MCF 10A (cell line): ENCODE measurements around the gene ALB. TPM values are rescaled to one million over a fixed set of nuclear protein-coding genes. Genes with fewer than 3 reads are reported as not detected.

Experiments
- BruUV-seq: library from RNA; stranded (reverse); fragments of 400-500 nt; replicated peaks from 2 replicates; lab custom pipeline; 2021; lab: Mats Ljungman, UMichigan
- CTCF ChIA-PET: fragments of 300-600 bp; sonication (Branson Sonifier 250); formaldehyde crosslinking; extraction: SDS; loops from one replicate; lab custom pipeline; 2021; ENCODE audit warnings: antibody characterized with exemption, inconsistent platforms; lab: Yijun Ruan, JAX
- POLR2A ChIA-PET: fragments of 300-600, 350-650 bp; sonication (Branson Sonifier 250); formaldehyde crosslinking; extraction: SDS; loops from one replicate; lab custom pipeline; 2020; ENCODE audit warnings: antibody characterized with exemption, inconsistent platforms; lab: Yijun Ruan, JAX
- DNase-seq: peaks from one replicate; pipeline ENCODE4 v3.0.0-alpha.2; 2018; ENCODE audit not compliant: unreplicated experiment
- H3K27ac Mint-ChIP-seq: one replicate; pipeline ENCODE4 v1.8.0; 2022; ENCODE audit warnings: mild to moderate bottlenecking, low read depth, mixed read lengths; ENCODE audit not compliant: unreplicated experiment
- H3K27me3 Mint-ChIP-seq: one replicate; pipeline ENCODE4 v1.8.0; 2022; ENCODE audit warnings: mixed read lengths; ENCODE audit not compliant: insufficient read depth, unreplicated experiment
- H3K36me3 Mint-ChIP-seq: one replicate; pipeline ENCODE4 v1.8.0; 2022; ENCODE audit warnings: mild to moderate bottlenecking, moderate library complexity, mixed read lengths; ENCODE audit not compliant: insufficient read depth, unreplicated experiment
- H3K4me1 Mint-ChIP-seq: one replicate; pipeline ENCODE4 v1.8.0; 2022; ENCODE audit warnings: mixed read lengths; ENCODE audit not compliant: insufficient read depth, unreplicated experiment
- H3K4me3 Mint-ChIP-seq: one replicate; pipeline ENCODE4 v1.8.0; 2022; ENCODE audit warnings: mild to moderate bottlenecking, moderate library complexity, mixed read lengths; ENCODE audit not compliant: unreplicated experiment
- H3K9me3 Mint-ChIP-seq: one replicate; pipeline ENCODE4 v1.8.0; 2022; ENCODE audit warnings: mixed read lengths; ENCODE audit not compliant: unreplicated experiment
- intact Hi-C: fragments of 100-400 bp; cut with micrococcal nuclease; formaldehyde crosslinking; loops from 2 replicates; pipeline ENCODE4 v1.14.1; 2022
- total RNA-seq: library from RNA; stranded (reverse); gene quantifications from 2 replicates; pipeline ENCODE4 v1.2.3, GENCODE V29; 2022
- TF ChIP-seq, protein P1 (sequence below): fragments of 200-600 bp; IDR thresholded peaks from one replicate; pipeline ENCODE4 v1.8.0; 2022; ENCODE audit warnings: antibody characterized with exemption, mild to moderate bottlenecking; ENCODE audit not compliant: unreplicated experiment

The ALB gene
- total RNA-seq, 1 experiment from 2014 or later, result not detected

DNA sequence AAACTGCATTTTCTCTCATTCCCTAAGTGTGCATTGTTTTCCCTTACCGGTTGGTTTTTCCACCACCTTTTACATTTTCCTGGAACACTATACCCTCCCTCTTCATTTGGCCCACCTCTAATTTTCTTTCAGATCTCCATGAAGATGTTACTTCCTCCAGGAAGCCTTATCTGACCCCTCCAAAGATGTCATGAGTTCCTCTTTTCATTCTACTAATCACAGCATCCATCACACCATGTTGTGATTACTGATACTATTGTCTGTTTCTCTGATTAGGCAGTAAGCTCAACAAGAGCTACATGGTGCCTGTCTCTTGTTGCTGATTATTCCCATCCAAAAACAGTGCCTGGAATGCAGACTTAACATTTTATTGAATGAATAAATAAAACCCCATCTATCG, 29.1 kb downstream of the ALB start:
- DNase-seq, result no peak
- POLR2A ChIA-PET, result interaction anchor here (0.6 kb wide), 1 partner anchor 25 kb away, joined by 3 read pairs; no protein-coding TSS in a partner anchor
- Mint-ChIP-seq H3K4me1 (no peaks in the 10 kb centered on the region), H3K4me3 (no peak overlapping the region), H3K9me3 (no peaks in the 10 kb centered on the region), H3K27me3 (peaks cover 43% of the 10 kb centered on the region), H3K27ac (no peak overlapping the region), H3K36me3 (no peaks in the 10 kb centered on the region)
- intact Hi-C loops, result loop anchor here (5.0 kb wide), 1 partner anchor 91 kb away; no protein-coding TSS in a partner anchor
- BruUV-seq, result no TSS peak
- TF ChIP-seq, protein P1, sequence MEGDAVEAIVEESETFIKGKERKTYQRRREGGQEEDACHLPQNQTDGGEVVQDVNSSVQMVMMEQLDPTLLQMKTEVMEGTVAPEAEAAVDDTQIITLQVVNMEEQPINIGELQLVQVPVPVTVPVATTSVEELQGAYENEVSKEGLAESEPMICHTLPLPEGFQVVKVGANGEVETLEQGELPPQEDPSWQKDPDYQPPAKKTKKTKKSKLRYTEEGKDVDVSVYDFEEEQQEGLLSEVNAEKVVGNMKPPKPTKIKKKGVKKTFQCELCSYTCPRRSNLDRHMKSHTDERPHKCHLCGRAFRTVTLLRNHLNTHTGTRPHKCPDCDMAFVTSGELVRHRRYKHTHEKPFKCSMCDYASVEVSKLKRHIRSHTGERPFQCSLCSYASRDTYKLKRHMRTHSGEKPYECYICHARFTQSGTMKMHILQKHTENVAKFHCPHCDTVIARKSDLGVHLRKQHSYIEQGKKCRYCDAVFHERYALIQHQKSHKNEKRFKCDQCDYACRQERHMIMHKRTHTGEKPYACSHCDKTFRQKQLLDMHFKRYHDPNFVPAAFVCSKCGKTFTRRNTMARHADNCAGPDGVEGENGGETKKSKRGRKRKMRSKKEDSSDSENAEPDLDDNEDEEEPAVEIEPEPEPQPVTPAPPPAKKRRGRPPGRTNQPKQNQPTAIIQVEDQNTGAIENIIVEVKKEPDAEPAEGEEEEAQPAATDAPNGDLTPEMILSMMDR, result no peak
- CTCF ChIA-PET, result interaction anchor here (1.0 to 3.3 kb wide), 5 partner anchors 8 to 107 kb away, joined by 4 to 28 read pairs (median 13); no protein-coding TSS in a partner anchor

DNA sequence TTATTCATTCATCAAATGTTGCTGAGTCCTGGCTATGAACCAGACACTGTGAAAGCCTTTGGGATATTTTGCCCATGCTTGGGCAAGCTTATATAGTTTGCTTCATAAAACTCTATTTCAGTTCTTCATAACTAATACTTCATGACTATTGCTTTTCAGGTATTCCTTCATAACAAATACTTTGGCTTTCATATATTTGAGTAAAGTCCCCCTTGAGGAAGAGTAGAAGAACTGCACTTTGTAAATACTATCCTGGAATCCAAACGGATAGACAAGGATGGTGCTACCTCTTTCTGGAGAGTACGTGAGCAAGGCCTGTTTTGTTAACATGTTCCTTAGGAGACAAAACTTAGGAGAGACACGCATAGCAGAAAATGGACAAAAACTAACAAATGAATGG, 30.2 kb downstream of the ALB start:
- H3K4me3 Mint-ChIP-seq, result no peak overlapping the region
- ChIA-PET CTCF (interaction anchor here (0.6 to 3.0 kb wide), 12 partner anchors 10 to 372 kb away, joined by 3 to 23 read pairs (median 3); no protein-coding TSS in a partner anchor), POLR2A (interaction anchor here (1.0 kb wide), 1 partner anchor 175 kb away, joined by 4 read pairs; no protein-coding TSS in a partner anchor)
- intact Hi-C loops, result loop anchor here (5.0 kb wide), 1 partner anchor 92 kb away; no protein-coding TSS in a partner anchor
- no peaks in the 10 kb centered on the region for H3K9me3 Mint-ChIP-seq
- no peak overlapping the region for H3K27ac Mint-ChIP-seq
- H3K36me3 Mint-ChIP-seq, result no peaks in the 10 kb centered on the region
- TF ChIP-seq, protein P1, result peak; percentile 40
- DNase-seq, result peak; percentile 24
- H3K4me1 Mint-ChIP-seq, result no peaks in the 10 kb centered on the region
- peaks cover 48% of the 10 kb centered on the region for H3K27me3 Mint-ChIP-seq
- BruUV-seq, result no TSS peak

DNA sequence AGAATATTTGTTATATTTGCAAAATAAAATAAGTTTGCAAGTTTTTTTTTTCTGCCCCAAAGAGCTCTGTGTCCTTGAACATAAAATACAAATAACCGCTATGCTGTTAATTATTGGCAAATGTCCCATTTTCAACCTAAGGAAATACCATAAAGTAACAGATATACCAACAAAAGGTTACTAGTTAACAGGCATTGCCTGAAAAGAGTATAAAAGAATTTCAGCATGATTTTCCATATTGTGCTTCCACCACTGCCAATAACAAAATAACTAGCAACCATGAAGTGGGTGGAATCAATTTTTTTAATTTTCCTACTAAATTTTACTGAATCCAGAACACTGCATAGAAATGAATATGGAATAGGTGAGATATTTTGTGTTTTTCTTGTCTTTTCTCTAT, 31.9 kb downstream of the ALB start, which contains the start of gene AFP:
Gene AFP, plus strand, starts transcription at position 238 of the 400 bp plus-strand sequence. Its CDS starts 42 bp downstream, at position 280.
- intact Hi-C loops, result no loop called here
- Mint-ChIP-seq H3K4me3 (no peak within 1 kb of the TSS), H3K27me3 (peaks cover 43% of the 10 kb centered on the region), H3K36me3 (no peaks in the 10 kb centered on the region), H3K4me1 (no peaks in the 10 kb centered on the region), H3K9me3 (no peaks in the 10 kb centered on the region), H3K27ac (no peak within 1 kb of the TSS)
- DNase-seq, result no peak
- no TSS peak for BruUV-seq
- POLR2A ChIA-PET, result no interaction called here
- CTCF ChIA-PET, result interaction anchor here (1.6 kb wide), 1 partner anchor 95 kb away, joined by 4 read pairs; no protein-coding TSS in a partner anchor
- TF ChIP-seq, protein P1, result no peak

DNA sequence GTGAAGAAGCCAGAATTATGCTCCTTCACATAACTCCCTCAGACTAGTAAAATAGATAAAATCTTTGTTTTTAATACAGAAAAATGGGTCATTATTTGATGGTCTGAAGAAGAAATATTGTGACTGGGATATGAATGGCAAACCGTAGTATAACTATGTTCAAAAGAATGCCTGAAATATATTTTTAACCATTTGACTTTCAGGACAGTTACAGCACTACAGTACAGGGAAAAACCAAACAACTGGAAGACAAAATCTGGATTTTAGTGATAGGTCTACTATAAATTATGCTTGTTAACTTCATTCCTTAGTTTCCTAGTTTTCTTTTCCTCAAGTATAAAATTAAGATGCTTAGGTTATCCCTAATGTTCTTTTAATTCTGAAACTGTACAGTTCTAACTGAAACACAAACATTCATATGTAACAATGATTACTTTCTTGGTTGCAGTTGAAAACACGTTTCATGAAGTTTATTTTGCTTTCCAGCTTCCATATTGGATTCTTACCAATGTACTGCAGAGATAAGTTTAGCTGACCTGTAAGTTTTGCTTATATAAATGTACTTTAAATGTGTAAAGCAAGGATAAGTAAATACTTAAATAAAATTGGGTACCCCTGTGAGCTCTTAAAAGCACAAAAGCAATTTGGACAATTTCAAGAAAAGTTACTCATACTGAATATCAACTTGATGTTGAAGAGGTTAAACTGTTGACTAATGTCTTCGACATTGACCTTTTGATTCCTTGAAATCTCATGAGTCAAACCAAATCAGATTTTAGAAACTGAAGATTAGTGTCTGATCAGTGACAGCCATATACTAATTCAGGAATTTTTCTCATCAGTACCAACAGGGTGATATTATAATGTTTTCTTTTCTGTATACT, 32.8 kb downstream of the ALB start:
- H3K9me3 Mint-ChIP-seq, result no peaks in the 10 kb centered on the region
- no peak overlapping the region for H3K4me3 Mint-ChIP-seq
- TF ChIP-seq, protein P1, result no peak
- no peak overlapping the region for H3K27ac Mint-ChIP-seq
- BruUV-seq, result no TSS peak
- CTCF ChIA-PET, result interaction anchor here (0.9 to 2.0 kb wide), 2 partner anchors 9 to 95 kb away, joined by 4 to 9 read pairs; no protein-coding TSS in a partner anchor
- H3K36me3 Mint-ChIP-seq, result no peaks in the 10 kb centered on the region
- H3K27me3 Mint-ChIP-seq, result peaks cover 46% of the 10 kb centered on the region
- intact Hi-C loops, result no loop called here
- no peak for DNase-seq
- H3K4me1 Mint-ChIP-seq, result no peaks in the 10 kb centered on the region
- POLR2A ChIA-PET, result interaction anchor here (0.6 to 1.6 kb wide), 2 partner anchors 95 to 216 kb away, joined by 3 to 4 read pairs; no protein-coding TSS in a partner anchor
